GM12874 (cell line): ENCODE data around the gene TMCO4.

Experiments used
- TF ChIP-seq, protein P1 (sequence below): IDR thresholded peaks from 2 replicates; pipeline ENCODE4 v1.5.1; 2011; ENCODE audit warnings: low read depth, mild to moderate bottlenecking, control low read depth, low read length, moderate library complexity; ENCODE audit not compliant: insufficient read depth

The TMCO4 gene

DNA sequence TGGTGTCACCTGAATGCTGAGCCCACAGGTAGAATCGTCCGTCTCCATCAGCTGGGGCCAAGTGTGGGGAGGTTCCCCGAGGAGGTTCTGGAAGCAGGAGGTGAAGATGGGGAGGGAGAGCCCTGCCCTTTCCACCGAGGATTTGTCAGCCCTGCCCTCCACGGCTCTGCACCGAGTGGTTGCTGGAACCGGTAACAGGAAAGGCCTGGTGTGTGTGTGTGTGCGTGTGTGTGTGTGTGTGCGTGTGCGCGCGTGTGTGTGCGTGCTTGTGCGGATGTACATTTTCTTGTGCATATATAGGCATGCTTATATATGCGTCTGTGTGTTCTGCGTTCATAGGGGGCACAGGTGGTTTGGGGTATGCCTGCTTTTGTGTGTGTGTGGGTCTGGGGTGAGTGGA lies 152.1 kb downstream of the TMCO4 start:
- TF ChIP-seq, protein P1, sequence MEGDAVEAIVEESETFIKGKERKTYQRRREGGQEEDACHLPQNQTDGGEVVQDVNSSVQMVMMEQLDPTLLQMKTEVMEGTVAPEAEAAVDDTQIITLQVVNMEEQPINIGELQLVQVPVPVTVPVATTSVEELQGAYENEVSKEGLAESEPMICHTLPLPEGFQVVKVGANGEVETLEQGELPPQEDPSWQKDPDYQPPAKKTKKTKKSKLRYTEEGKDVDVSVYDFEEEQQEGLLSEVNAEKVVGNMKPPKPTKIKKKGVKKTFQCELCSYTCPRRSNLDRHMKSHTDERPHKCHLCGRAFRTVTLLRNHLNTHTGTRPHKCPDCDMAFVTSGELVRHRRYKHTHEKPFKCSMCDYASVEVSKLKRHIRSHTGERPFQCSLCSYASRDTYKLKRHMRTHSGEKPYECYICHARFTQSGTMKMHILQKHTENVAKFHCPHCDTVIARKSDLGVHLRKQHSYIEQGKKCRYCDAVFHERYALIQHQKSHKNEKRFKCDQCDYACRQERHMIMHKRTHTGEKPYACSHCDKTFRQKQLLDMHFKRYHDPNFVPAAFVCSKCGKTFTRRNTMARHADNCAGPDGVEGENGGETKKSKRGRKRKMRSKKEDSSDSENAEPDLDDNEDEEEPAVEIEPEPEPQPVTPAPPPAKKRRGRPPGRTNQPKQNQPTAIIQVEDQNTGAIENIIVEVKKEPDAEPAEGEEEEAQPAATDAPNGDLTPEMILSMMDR = no peak

- TF ChIP-seq, protein P1 = no peak
These were observed 153.1 kb downstream of the TMCO4 start for GRCh38 chr1:19646377-19647319.

- TF ChIP-seq, protein P1 = no peak
These were observed 154.1 kb downstream of the TMCO4 start for GRCh38 chr1:19645411-19646251.

- TF ChIP-seq, protein P1 = no peak
These were observed 154.9 kb downstream of the TMCO4 start for GRCh38 chr1:19644681-19645410.

DNA sequence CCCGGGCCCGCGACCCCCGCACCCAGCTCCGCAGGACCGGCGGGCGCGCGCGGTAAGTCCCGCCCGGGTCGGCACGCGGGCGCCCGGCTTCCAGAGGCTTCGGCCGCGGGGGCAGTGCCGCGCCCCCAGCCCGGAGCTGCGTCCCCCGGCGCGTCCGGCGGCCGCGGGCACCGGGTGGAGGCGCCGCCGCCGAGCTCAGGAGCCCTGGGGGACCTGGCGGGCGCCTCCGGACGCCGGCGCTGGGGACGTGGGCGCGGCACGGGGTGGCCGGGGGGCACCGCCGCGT lies 155.4 kb downstream of the TMCO4 start:
- TF ChIP-seq, protein P1 = no peak

- TF ChIP-seq, protein P1 = no peak
These were observed 155.9 kb downstream of the TMCO4 start, which contains the start of gene NBL1 for GRCh38 chr1:19643602-19644394. TSS of gene NBL1 (plus strand) at chr1:19644311. CDS start at chr1:19655031, 10,720 bp downstream.
